CD4-positive, alpha-beta T cell treated with Interleukin-12 subunit alpha and Interleukin-12 subunit beta, for 1 hour (primary cell): ENCODE measurements around the gene ZNF146.
A peak's percentile ranks its signal among the peaks of the same experiment; 100 is the strongest.
"Not testable (repeated sequence)": the region's sequence is repeated elsewhere in the genome, so short reads cannot be mapped to it uniquely, and the experiment has no call there.

Experiments
- DNase-seq: peaks from one replicate; pipeline ENCODE4 v3.0.0-alpha.2; 2020

The ZNF146 gene

GRCh38 chr19:36236304-36236945 lies 21.5 kb downstream of the ZNF146 start:
- DNase-seq = no peak

DNA sequence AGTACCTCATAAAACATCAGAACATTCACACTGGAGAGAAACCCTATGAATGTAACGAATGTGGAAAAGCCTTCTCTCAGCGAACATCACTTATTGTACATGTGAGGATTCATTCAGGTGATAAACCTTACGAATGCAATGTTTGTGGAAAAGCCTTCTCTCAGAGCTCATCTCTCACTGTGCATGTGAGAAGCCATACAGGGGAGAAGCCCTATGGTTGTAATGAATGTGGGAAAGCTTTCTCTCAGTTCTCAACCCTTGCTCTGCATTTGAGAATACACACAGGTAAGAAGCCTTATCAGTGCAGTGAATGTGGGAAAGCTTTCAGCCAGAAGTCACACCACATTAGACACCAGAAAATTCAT lies 22.0 kb downstream of the ZNF146 start:
- DNase-seq = no peak

- no peak for DNase-seq
These were observed 29.2 kb downstream of the ZNF146 start for GRCh38 chr19:36244066-36244465.

- no peak for DNase-seq
These were observed 30.5 kb downstream of the ZNF146 start for GRCh38 chr19:36245210-36246005.

DNA sequence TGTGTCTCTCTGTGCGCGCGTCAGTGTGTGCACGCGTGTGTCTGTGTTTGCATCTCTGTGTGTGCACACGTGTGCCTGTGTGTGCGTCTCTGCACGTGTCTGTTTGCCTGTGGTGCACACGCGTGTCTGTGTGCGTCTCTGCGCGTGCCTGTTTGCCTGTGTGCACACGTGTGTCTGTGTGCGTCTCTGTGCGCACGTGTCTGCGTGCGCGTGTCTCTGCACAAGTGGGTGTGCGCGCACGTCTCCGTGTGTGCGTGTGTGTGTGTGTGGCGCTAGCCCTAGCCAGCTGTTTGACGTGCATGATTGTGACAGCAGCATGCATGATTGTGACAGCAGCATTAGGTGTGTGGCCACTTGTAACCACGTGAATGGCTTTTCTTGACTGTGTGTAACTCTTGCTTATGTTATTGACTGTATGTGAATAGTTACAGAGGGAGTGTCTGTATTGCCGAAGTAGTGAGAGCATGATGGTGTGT lies 31.1 kb downstream of the ZNF146 start:
- no peak for DNase-seq

DNA sequence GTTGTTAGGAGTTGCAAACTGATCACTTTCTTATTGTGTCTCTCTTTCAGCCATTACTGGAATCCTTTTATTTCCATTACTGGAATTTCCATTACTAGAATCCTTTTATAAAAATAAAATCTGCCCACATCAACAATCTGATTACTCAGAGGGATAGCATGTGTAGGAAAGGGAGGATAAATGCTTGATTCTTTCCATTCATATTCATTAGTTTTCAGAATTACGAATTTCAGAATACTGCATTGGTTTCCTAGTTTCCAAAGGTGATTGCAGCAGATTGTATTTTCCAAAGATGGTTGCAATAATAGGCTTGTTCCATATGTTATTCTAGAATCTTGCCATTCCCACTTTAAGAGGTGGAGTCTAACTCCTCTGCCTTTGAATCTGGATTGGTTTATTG lies 37.1 kb downstream of the ZNF146 start:
- DNase-seq = no peak

DNA sequence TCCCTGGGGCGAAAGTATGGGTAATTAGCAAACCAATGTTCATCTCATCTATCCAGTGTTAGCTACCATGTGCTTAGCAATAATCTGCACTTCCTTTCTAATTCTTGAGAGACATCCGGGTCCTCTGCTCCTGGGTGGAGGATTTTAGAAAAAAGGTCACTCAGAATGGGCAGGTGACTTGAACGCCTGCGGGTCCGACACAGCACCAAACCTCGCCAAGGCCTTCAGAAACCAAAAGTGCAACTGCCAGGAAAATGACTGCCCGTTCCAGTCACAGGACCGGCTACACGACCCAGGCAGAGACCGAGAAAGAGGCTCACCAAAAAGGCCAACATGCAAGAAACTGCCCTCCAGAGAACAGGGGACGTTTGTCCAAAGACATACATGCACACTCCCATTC lies 39.9 kb downstream of the ZNF146 start:
- DNase-seq = no peak

- DNase-seq = no peak
These were observed 40.4 kb downstream of the ZNF146 start for GRCh38 chr19:36255316-36255715.

- no peak for DNase-seq
These were observed 41.2 kb downstream of the ZNF146 start for GRCh38 chr19:36256064-36256463.

DNA sequence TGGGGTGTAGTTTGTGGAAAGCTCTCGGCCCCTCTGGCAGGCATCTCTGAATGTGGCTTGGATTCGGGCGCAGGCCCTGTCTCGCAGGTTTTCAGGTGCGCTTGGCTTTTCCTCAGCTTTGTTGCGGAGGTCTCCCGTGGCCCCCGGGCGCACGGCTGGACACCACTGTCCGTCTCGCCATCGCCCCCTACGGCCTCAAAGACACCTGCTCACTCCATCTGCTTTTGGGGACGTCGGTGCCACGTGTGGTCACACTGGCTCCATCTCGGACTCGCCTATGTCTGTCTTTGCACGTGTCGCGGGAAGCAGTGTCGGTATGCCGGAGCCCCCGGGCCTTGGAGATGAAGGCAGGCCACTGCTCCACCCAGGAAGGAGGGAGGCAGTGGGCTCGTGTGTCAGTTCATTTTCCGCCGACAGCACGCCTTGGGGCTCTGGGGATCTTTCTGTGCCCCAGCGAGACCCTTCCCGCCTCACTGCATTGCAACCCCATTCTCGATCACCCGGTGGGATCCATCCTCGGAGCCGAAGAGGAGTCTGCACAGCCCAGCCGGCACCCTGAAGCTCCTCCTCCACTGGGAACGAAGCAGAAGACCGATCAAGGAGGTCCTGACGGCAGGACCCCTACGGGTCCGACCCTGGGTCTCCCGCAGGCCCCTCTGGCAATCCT lies 42.1 kb downstream of the ZNF146 start:
- no peak for DNase-seq

- DNase-seq = no peak
These were observed 42.6 kb downstream of the ZNF146 start for GRCh38 chr19:36257520-36257876.

GRCh38 chr19:36258028-36258875 lies 43.3 kb downstream of the ZNF146 start:
- DNase-seq = no peak

DNA sequence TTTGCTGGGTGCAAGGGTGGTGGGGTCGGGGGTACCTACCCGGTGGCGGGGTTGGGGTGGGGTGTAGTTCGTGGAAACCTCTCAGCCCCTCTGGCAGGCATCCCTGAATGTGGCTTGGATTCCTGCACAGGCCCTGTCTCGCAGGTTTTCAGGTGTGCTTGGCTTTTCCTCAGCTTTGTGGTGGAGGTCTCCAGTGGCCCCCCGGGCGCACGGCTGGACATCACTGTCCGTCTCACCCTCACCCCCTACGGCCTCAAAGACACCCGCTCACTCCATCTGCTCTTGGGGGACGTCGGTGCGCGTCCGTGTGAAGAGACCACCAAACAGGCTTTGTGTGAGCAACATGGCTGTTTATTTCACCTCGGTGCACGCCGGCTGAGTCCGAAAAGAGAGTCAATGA lies 44.3 kb downstream of the ZNF146 start:
- DNase-seq = no peak

- no peak for DNase-seq
These were observed 50.2 kb downstream of the ZNF146 start for GRCh38 chr19:36265064-36265463.

GRCh38 chr19:36265856-36266374 lies 51.0 kb downstream of the ZNF146 start:
- DNase-seq = no peak

GRCh38 chr19:36266375-36266961 lies 51.6 kb downstream of the ZNF146 start:
- peak; percentile 5 for DNase-seq

GRCh38 chr19:36267061-36267845 lies 52.3 kb downstream of the ZNF146 start:
- DNase-seq = no peak

GRCh38 chr19:36268081-36268480 lies 53.2 kb downstream of the ZNF146 start:
- not testable (repeated sequence) for DNase-seq

GRCh38 chr19:36268591-36268990 lies 53.7 kb downstream of the ZNF146 start:
- DNase-seq = not testable (repeated sequence)

- DNase-seq = not testable (repeated sequence)
These were observed 54.4 kb downstream of the ZNF146 start for GRCh38 chr19:36269295-36269694.
